T1000 (cell line): ENCODE measurements around the gene TPSAB1.
"Not testable (repeated sequence)": the region's sequence is repeated elsewhere in the genome, so short reads cannot be mapped to it uniquely, and the experiment has no call there.

Source experiments
- DNase-seq: peaks from one replicate; lab custom pipeline; 2025; ENCODE audit warnings: mixed read lengths; lab: John Stamatoyannopoulos, UW

Gene TPSAB1

GRCh38 chr16:1247903-1248537 lies 7.5 kb downstream of the TPSAB1 start:
- DNase-seq: not testable (repeated sequence)

GRCh38 chr16:1249031-1249755 lies 8.7 kb downstream of the TPSAB1 start:
- DNase-seq: not testable (repeated sequence)

GRCh38 chr16:1253701-1254364 lies 13.3 kb downstream of the TPSAB1 start:
- DNase-seq: not testable (repeated sequence)

GRCh38 chr16:1254821-1255220 lies 14.3 kb downstream of the TPSAB1 start:
- not testable (repeated sequence) for DNase-seq

- not testable (repeated sequence) for DNase-seq
These were observed 15.0 kb downstream of the TPSAB1 start, which contains the start of gene TPSD1 for GRCh38 chr16:1255276-1256122. TPSD1 (plus strand) TSS chr16:1256069; CDS start chr16:1256281, 212 bp downstream.

- DNase-seq: not testable (repeated sequence)
These were observed 15.9 kb downstream of the TPSAB1 start for GRCh38 chr16:1256296-1256873.

GRCh38 chr16:1256874-1257322 lies 16.4 kb downstream of the TPSAB1 start:
- no peak for DNase-seq

- DNase-seq: no peak
These were observed 17.2 kb downstream of the TPSAB1 start for GRCh38 chr16:1257561-1258224.

- no peak for DNase-seq
These were observed 17.7 kb downstream of the TPSAB1 start for GRCh38 chr16:1258225-1258600.

GRCh38 chr16:1258906-1259759 lies 18.6 kb downstream of the TPSAB1 start:
- no peak for DNase-seq

GRCh38 chr16:1259760-1260068 lies 19.2 kb downstream of the TPSAB1 start:
- no peak for DNase-seq

- no peak for DNase-seq
These were observed 19.7 kb downstream of the TPSAB1 start for GRCh38 chr16:1260101-1260680.

- no peak for DNase-seq
These were observed 20.8 kb downstream of the TPSAB1 start for GRCh38 chr16:1261131-1261892.

- DNase-seq: no peak
These were observed 21.8 kb downstream of the TPSAB1 start for GRCh38 chr16:1262210-1262845.

- no peak for DNase-seq
These were observed 22.3 kb downstream of the TPSAB1 start for GRCh38 chr16:1262846-1263221.

GRCh38 chr16:1263591-1264344 lies 23.3 kb downstream of the TPSAB1 start:
- no peak for DNase-seq

GRCh38 chr16:1264345-1265089 lies 24.0 kb downstream of the TPSAB1 start:
- DNase-seq: no peak
